Activated CD8-positive, alpha-beta memory T cell treated with anti-CD3 and anti-CD28 coated beads for 36 hours (primary cell): ENCODE data around the gene RASGEF1B. TPM values are rescaled to one million over a fixed set of nuclear protein-coding genes. Genes with fewer than 3 reads are reported as not detected.

Experiments used
- CTCF ChIA-PET: fragments of 350-600 bp; sonication (Branson Sonifier 250); formaldehyde crosslinking; loops from one replicate; lab custom pipeline; 2021; ENCODE audit warnings: antibody characterized with exemption; lab: Charles Lee
- POLR2A ChIA-PET: fragments of 350-600 bp; sonication (Branson Sonifier 250); formaldehyde crosslinking; loops from one replicate; lab custom pipeline; 2021; ENCODE audit warnings: antibody characterized with exemption; lab: Charles Lee
- total RNA-seq, 2 experiments: library from RNA; stranded (reverse); gene quantifications; one replicate each; pipeline ENCODE4 v1.2.3, GENCODE V29; 2021

RASGEF1B gene
- 1 to 10 TPM; 4.0 to 4.5 TPM for total RNA-seq

GRCh38 chr4:81471588-81472280, at the start of gene RASGEF1B:
Gene RASGEF1B, minus strand, starts transcription at chr4:81471907. Its CDS starts 12,399 bp downstream, at chr4:81459508.
- POLR2A ChIA-PET: interaction anchor here (0.5 to 1.7 kb wide), 4 partner anchors 19 to 958 kb away, joined by 3 to 6 read pairs (median 4); no protein-coding TSS in a partner anchor
- CTCF ChIA-PET: interaction anchor here (1.1 to 1.7 kb wide), 4 partner anchors 19 to 448 kb away, joined by 3 to 7 read pairs (median 4); no protein-coding TSS in a partner anchor

GRCh38 chr4:81519856-81520255, 48.1 kb upstream of the RASGEF1B start:
- ChIA-PET CTCF (no interaction called here), POLR2A (no interaction called here)

GRCh38 chr4:81519427-81519773, 47.7 kb upstream of the RASGEF1B start:
- CTCF ChIA-PET: interaction anchor here (0.6 kb wide), 1 partner anchor 15 kb away, joined by 4 read pairs; no protein-coding TSS in a partner anchor
- POLR2A ChIA-PET: no interaction called here

- ChIA-PET POLR2A (no interaction called here), CTCF (interaction anchor here (0.6 kb wide), 1 partner anchor 14 kb away, joined by 4 read pairs; no protein-coding TSS in a partner anchor)
Measured at GRCh38 chr4:81518762-81519426, 47.2 kb upstream of the RASGEF1B start.

GRCh38 chr4:81516241-81516640, 44.5 kb upstream of the RASGEF1B start:
- POLR2A ChIA-PET: no interaction called here

GRCh38 chr4:81512757-81513501, 41.2 kb upstream of the RASGEF1B start:
- ChIA-PET CTCF (interaction anchor here (1.2 kb wide), 1 partner anchor 41 kb away, joined by 3 read pairs; the partner anchor contains the start of gene RASGEF1B), POLR2A (no interaction called here)

More at GRCh38 chr4:81516241-81516640, 44.5 kb upstream of the RASGEF1B start:
- CTCF ChIA-PET: no interaction called here

GRCh38 chr4:81512001-81512756, 40.5 kb upstream of the RASGEF1B start:
- CTCF ChIA-PET: interaction anchor here (1.2 kb wide), 1 partner anchor 41 kb away, joined by 3 read pairs; the partner anchor contains the start of gene RASGEF1B
- POLR2A ChIA-PET: no interaction called here

GRCh38 chr4:81510643-81511178, 39.0 kb upstream of the RASGEF1B start:
- ChIA-PET CTCF (no interaction called here), POLR2A (no interaction called here)

GRCh38 chr4:81509822-81510221, 38.1 kb upstream of the RASGEF1B start:
- CTCF ChIA-PET: no interaction called here

GRCh38 chr4:81509191-81509590, 37.5 kb upstream of the RASGEF1B start:
- ChIA-PET CTCF (no interaction called here), POLR2A (no interaction called here)

More at GRCh38 chr4:81509822-81510221, 38.1 kb upstream of the RASGEF1B start:
- POLR2A ChIA-PET: no interaction called here

- ChIA-PET CTCF (no interaction called here), POLR2A (no interaction called here)
Measured at GRCh38 chr4:81508411-81509185, 36.9 kb upstream of the RASGEF1B start.

GRCh38 chr4:81507530-81507929, 35.8 kb upstream of the RASGEF1B start:
- CTCF ChIA-PET: no interaction called here
- POLR2A ChIA-PET: no interaction called here

- POLR2A ChIA-PET: no interaction called here
Measured at GRCh38 chr4:81506731-81507130, 35.0 kb upstream of the RASGEF1B start.

GRCh38 chr4:81505726-81506125, 34.0 kb upstream of the RASGEF1B start:
- ChIA-PET CTCF (interaction anchor here (1.7 to 1.9 kb wide), 2 partner anchors 13 to 35 kb away, joined by 4 to 7 read pairs; no protein-coding TSS in a partner anchor), POLR2A (interaction anchor here (1.1 kb wide), 1 partner anchor 34 kb away, joined by 4 read pairs; the partner anchor contains the start of gene RASGEF1B)

More at GRCh38 chr4:81506731-81507130, 35.0 kb upstream of the RASGEF1B start:
- CTCF ChIA-PET: interaction anchor here (0.9 to 1.7 kb wide), 2 partner anchors 36 to 39 kb away, joined by 3 to 7 read pairs; no protein-coding TSS in a partner anchor

- CTCF ChIA-PET: interaction anchor here (1.7 to 1.9 kb wide), 2 partner anchors 12 to 34 kb away, joined by 4 to 7 read pairs; no protein-coding TSS in a partner anchor
- POLR2A ChIA-PET: interaction anchor here (1.1 kb wide), 1 partner anchor 33 kb away, joined by 4 read pairs; the partner anchor contains the start of gene RASGEF1B
Measured at GRCh38 chr4:81505004-81505598, 33.4 kb upstream of the RASGEF1B start.

GRCh38 chr4:81504112-81505003, 32.7 kb upstream of the RASGEF1B start:
- CTCF ChIA-PET: interaction anchor here (0.6 to 1.9 kb wide), 2 partner anchors 12 to 15 kb away, joined by 4 read pairs; no protein-coding TSS in a partner anchor
- POLR2A ChIA-PET: interaction anchor here (1.1 kb wide), 1 partner anchor 33 kb away, joined by 4 read pairs; the partner anchor contains the start of gene RASGEF1B
